ENCODE results near the gene CEP350.

Gene CEP350

DNA sequence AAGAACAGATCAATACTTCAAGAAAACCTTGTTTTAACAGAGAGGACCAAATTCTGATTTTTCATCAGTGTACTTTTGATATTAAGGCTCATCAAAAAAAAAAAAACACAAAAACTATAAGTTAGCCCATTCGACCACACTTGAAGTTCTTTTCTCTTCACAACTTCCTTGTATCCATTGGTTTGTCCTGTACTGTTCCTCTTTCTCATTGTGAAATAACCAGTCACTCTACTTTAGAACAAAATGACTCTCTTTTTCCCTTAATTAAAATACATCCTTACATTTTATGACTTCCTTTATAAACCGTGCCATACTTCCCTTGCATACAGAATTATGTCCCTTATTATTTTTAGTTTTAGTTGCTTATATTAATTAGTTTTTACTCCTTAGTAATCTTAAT lies 208.4 kb downstream of the CEP350 start:
- no peak for DNase-seq
